Astrocyte (in vitro differentiated cells and primary cell): Measurements from ENCODE around the gene PICALM. TPM values are rescaled to one million over a fixed set of nuclear protein-coding genes. Genes with fewer than 3 reads are reported as not detected.

Source experiments
- DNase-seq: peaks from one replicate; pipeline ENCODE4 v3.0.0-alpha.2; 2010; ENCODE audit warnings: low read depth
- FAIRE-seq: peaks from 2 replicates; lab custom pipeline; 2011; peaks lifted over from hg19 to GRCh38; lab: Jason Lieb, UNC
- H2AFZ ChIP-seq: 2 replicates; pipeline ENCODE4 v1.6.0; 2012; ENCODE audit warnings: low read depth, low read length, inconsistent platforms
- H3K27ac ChIP-seq: 2 replicates; pipeline ENCODE4 v1.5.1; 2011; ENCODE audit warnings: low read depth, low read length, inconsistent platforms
- H3K27me3 ChIP-seq: 2 replicates; pipeline ENCODE4 v1.6.0; 2011; ENCODE audit warnings: low read length, inconsistent platforms; ENCODE audit not compliant: insufficient read depth
- H3K36me3 ChIP-seq: 2 replicates; pipeline ENCODE4 v1.5.1; 2011; ENCODE audit warnings: low read length, inconsistent platforms; ENCODE audit not compliant: insufficient read depth
- H3K4me1 ChIP-seq: 2 replicates; pipeline ENCODE4 v1.5.1; 2011; ENCODE audit warnings: low read length, inconsistent platforms; ENCODE audit not compliant: insufficient read depth
- H3K4me2 ChIP-seq: 2 replicates; pipeline ENCODE4 v1.6.0; 2012; ENCODE audit warnings: low read length, inconsistent platforms
- H3K4me3 ChIP-seq: 2 replicates; pipeline ENCODE4 v1.5.1; 2011; ENCODE audit warnings: low read depth, mild to moderate bottlenecking, low read length, inconsistent platforms; ENCODE audit not compliant: insufficient read depth
- H3K79me2 ChIP-seq: 2 replicates; pipeline ENCODE4 v1.6.0; 2012; ENCODE audit warnings: mild to moderate bottlenecking, low read length, inconsistent platforms; ENCODE audit not compliant: insufficient read depth
- H3K9ac ChIP-seq: 2 replicates; pipeline ENCODE4 v1.6.0; 2012; ENCODE audit warnings: mild to moderate bottlenecking, low read length, inconsistent platforms
- H3K9me3 ChIP-seq: 2 replicates; pipeline ENCODE4 v1.5.1; 2012; ENCODE audit warnings: low read depth, mild to moderate bottlenecking, low read length, inconsistent platforms; ENCODE audit not compliant: insufficient read depth
- H4K20me1 ChIP-seq: 2 replicates; pipeline ENCODE4 v1.6.0; 2012; ENCODE audit warnings: low read length, inconsistent platforms; ENCODE audit not compliant: insufficient read depth
- H3K27ac Mint-ChIP-seq: one replicate; pipeline ENCODE4 v1.8.0; 2021; ENCODE audit warnings: mild to moderate bottlenecking, mixed read lengths; ENCODE audit not compliant: unreplicated experiment
- H3K27me3 Mint-ChIP-seq: one replicate; pipeline ENCODE4 v1.8.0; 2021; ENCODE audit warnings: low read depth, mixed read lengths; ENCODE audit not compliant: unreplicated experiment
- H3K36me3 Mint-ChIP-seq: one replicate; pipeline ENCODE4 v1.8.0; 2021; ENCODE audit warnings: low read depth, mixed read lengths; ENCODE audit not compliant: unreplicated experiment
- H3K4me1 Mint-ChIP-seq: one replicate; pipeline ENCODE4 v1.8.0; 2021; ENCODE audit warnings: low read depth, mixed read lengths; ENCODE audit not compliant: unreplicated experiment
- H3K4me3 Mint-ChIP-seq: one replicate; pipeline ENCODE4 v1.8.0; 2021; ENCODE audit warnings: mild to moderate bottlenecking, moderate library complexity, mixed read lengths; ENCODE audit not compliant: unreplicated experiment
- H3K9me3 Mint-ChIP-seq: one replicate; pipeline ENCODE4 v1.8.0; 2021; ENCODE audit warnings: mild to moderate bottlenecking, mixed read lengths; ENCODE audit not compliant: unreplicated experiment
- EZH2 ChIP-seq: IDR thresholded peaks from 2 replicates; pipeline ENCODE4 v1.6.1; 2012; ENCODE audit warnings: mild to moderate bottlenecking, low read length, inconsistent platforms; ENCODE audit not compliant: insufficient read depth
- total RNA-seq: library from RNA; stranded (reverse); gene quantifications from 2 replicates; pipeline ENCODE4 v1.2.1, GENCODE V29; 2021
- TF ChIP-seq, protein P1 (sequence below): IDR thresholded peaks from 2 replicates; pipeline ENCODE4 v1.5.1; 2011; ENCODE audit warnings: low read depth, mild to moderate bottlenecking, inconsistent platforms, low read length, moderate library complexity; ENCODE audit not compliant: insufficient read depth

The PICALM gene
- total RNA-seq, 1 donor from 2014 or later = 260 TPM

- peaks cover 7% of the 10 kb centered on the region for H3K4me1 ChIP-seq
- no peaks in the 10 kb centered on the region for H3K36me3 ChIP-seq
- no peak overlapping the region for H3K4me3 Mint-ChIP-seq
- H3K27ac ChIP-seq = no peak overlapping the region
- H3K27ac Mint-ChIP-seq = no peak overlapping the region
- no peaks in the 10 kb centered on the region for H3K27me3 Mint-ChIP-seq
- no peak overlapping the region for H3K4me3 ChIP-seq
- H3K79me2 ChIP-seq = peaks cover 100% of the 10 kb centered on the region
- no peaks in the 10 kb centered on the region for H3K36me3 Mint-ChIP-seq
- H3K9me3 Mint-ChIP-seq = no peaks in the 10 kb centered on the region
- TF ChIP-seq EZH2 = no peak
- TF ChIP-seq, protein P1, sequence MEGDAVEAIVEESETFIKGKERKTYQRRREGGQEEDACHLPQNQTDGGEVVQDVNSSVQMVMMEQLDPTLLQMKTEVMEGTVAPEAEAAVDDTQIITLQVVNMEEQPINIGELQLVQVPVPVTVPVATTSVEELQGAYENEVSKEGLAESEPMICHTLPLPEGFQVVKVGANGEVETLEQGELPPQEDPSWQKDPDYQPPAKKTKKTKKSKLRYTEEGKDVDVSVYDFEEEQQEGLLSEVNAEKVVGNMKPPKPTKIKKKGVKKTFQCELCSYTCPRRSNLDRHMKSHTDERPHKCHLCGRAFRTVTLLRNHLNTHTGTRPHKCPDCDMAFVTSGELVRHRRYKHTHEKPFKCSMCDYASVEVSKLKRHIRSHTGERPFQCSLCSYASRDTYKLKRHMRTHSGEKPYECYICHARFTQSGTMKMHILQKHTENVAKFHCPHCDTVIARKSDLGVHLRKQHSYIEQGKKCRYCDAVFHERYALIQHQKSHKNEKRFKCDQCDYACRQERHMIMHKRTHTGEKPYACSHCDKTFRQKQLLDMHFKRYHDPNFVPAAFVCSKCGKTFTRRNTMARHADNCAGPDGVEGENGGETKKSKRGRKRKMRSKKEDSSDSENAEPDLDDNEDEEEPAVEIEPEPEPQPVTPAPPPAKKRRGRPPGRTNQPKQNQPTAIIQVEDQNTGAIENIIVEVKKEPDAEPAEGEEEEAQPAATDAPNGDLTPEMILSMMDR = no peak
- H4K20me1 ChIP-seq = peaks cover 98% of the 10 kb centered on the region
- H3K4me2 ChIP-seq = no peak overlapping the region
- no peaks in the 10 kb centered on the region for H3K9me3 ChIP-seq
- peaks cover 36% of the 10 kb centered on the region for H3K4me1 Mint-ChIP-seq
- FAIRE-seq (no peak), DNase-seq (no peak)
- H3K9ac ChIP-seq = no peak overlapping the region
- no peak overlapping the region for H2AFZ ChIP-seq
- no peaks in the 10 kb centered on the region for H3K27me3 ChIP-seq
Observed at GRCh38 chr11:86056351-86056854, 12.5 kb downstream of the PICALM start.

DNA sequence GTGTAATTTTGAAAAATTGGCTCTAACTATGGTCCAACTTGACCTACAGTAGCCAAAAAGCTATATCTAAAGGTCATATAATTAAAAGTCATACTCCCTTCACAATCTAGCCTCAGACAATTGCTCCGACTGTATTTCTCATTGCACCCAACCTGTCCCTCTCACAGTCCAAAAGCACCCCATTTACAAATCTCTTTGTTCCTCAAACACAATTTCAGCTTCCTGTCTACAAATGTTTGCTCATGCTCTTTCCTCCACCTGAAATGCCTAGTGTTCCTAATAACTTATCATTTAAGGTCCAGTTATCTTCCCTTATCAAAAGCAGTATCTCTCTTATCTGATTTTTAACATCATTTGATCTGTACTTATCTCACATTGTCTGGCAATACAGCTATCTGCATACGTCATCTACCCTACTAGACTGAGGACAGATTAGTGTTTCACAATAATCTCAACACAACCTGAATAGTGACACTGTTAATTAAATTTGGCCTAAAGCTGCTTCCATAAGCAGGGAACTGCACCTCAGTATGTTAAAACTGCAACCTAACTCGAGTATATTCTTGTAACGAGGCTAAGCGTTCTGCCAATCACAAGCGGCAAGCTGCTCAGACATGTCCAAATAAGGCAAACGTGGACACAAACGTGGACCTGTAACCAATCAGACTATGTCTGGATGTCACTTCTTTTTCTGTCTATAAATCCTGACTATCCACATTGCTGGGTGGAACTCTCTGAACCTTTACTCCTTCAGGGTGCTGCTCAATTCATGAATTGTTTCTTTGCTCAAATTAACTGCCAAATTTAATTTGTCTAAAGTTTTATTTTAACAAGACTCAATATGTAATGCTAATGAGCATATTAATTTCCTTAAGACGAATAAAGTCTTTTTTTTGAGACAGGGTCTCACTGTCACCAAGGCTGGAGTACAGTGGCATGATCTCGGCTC lies 15.9 kb downstream of the PICALM start:
- Mint-ChIP-seq H3K9me3 (no peaks in the 10 kb centered on the region), H3K4me1 (peaks cover 23% of the 10 kb centered on the region), H3K36me3 (no peaks in the 10 kb centered on the region), H3K27ac (no peak overlapping the region), H3K27me3 (no peaks in the 10 kb centered on the region), H3K4me3 (no peak overlapping the region)
- Histone ChIP-seq H3K4me2 (no peak overlapping the region), H3K27me3 (no peaks in the 10 kb centered on the region), H3K9ac (no peak overlapping the region), H4K20me1 (peaks cover 98% of the 10 kb centered on the region), H2AFZ (no peak overlapping the region), H3K27ac (no peak overlapping the region), H3K36me3 (no peaks in the 10 kb centered on the region), H3K9me3 (no peaks in the 10 kb centered on the region), H3K4me3 (no peak overlapping the region), H3K4me1 (peaks cover 4% of the 10 kb centered on the region), H3K79me2 (peaks cover 100% of the 10 kb centered on the region)
- DNase-seq (no peak), FAIRE-seq (no peak)
- TF ChIP-seq, protein P1 = no peak
- TF ChIP-seq EZH2 = no peak
